Skeletal muscle satellite cell (primary cell): ENCODE measurements around the gene RPP21.

Experiments
- H3K27me3 ChIP-seq: 2 replicates; pipeline ENCODE4 v1.7.0; 2013; ENCODE audit warnings: low read length; ENCODE audit not compliant: control insufficient read depth, insufficient read depth
- H3K36me3 ChIP-seq: 2 replicates; pipeline ENCODE4 v1.7.0; 2013; ENCODE audit warnings: mild to moderate bottlenecking, control low read depth, low read length; ENCODE audit not compliant: insufficient read depth
- H3K4me1 ChIP-seq: 2 replicates; pipeline ENCODE4 v1.7.0; 2013; ENCODE audit warnings: low read length; ENCODE audit not compliant: control insufficient read depth, insufficient read depth
- H3K4me2 ChIP-seq: 2 replicates; pipeline ENCODE4 v1.7.0; 2013; ENCODE audit warnings: mild to moderate bottlenecking, low read length
- H3K4me3 ChIP-seq: 2 replicates; pipeline ENCODE4 v1.7.0; 2013; ENCODE audit warnings: low read length
- H3K9ac ChIP-seq: 2 replicates; pipeline ENCODE4 v1.7.0; 2013; ENCODE audit warnings: mild to moderate bottlenecking, low read depth, low read length, moderate library complexity
- H3K9me3 ChIP-seq: replicated peaks from 2 replicates; pipeline ENCODE4 v1.7.0; 2013; ENCODE audit warnings: mild to moderate bottlenecking, control low read depth, low read length

RPP21 gene

DNA sequence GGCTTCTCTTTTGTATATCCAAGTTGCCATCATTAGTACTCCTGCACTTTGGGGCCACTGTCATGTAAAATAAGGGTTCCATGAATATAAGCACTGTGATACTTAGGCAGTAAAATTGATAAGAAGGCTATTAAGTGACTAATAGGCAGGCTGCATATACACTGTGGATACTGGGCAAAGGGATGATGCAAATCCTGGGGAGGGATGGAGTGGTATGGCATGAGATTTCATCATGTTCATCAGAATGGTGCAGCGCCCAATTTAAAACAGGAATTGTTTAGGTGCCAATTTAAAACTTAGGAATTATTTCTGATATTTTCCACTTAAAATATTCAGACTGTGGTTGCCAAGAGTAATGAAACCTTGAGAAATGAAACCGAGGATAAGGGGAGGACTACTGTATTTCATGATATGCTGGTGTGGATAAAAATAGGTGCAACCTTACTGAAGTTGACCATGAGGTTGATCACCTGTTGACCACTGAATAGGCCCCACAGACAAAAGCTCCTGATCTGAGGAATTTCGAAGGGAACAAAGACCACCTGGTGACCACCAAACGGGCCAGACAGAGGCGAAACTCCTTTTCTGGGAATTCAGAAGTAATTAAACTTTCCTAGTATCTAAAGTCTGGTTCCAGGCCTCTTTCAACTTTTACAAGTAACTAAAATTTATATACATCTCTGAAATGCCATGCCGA is 23.1 kb upstream of the RPP21 start:
- Histone ChIP-seq H3K27me3 (no peaks in the 10 kb centered on the region), H3K9ac (no peak overlapping the region), H3K4me1 (peaks cover 40% of the 10 kb centered on the region), H3K4me2 (peak overlapping the region; percentile 77), H3K4me3 (peak overlapping the region; percentile 53), H3K9me3 (peaks cover 2% of the 10 kb centered on the region), H3K36me3 (no peaks in the 10 kb centered on the region)

GRCh38 chr6:30322527-30323501 is 22.1 kb upstream of the RPP21 start:
- peak overlapping the region; percentile 53 for H3K4me3 ChIP-seq
- no peaks in the 10 kb centered on the region for H3K27me3 ChIP-seq
- H3K36me3 ChIP-seq: no peaks in the 10 kb centered on the region
- H3K9ac ChIP-seq: peak overlapping the region; percentile 28
- peaks cover 44% of the 10 kb centered on the region for H3K4me1 ChIP-seq
- peak overlapping the region; percentile 77 for H3K4me2 ChIP-seq
- peaks cover 2% of the 10 kb centered on the region for H3K9me3 ChIP-seq

- no peak overlapping the region for H3K4me3 ChIP-seq
- H3K36me3 ChIP-seq: no peaks in the 10 kb centered on the region
- H3K4me1 ChIP-seq: peaks cover 44% of the 10 kb centered on the region
- H3K27me3 ChIP-seq: no peaks in the 10 kb centered on the region
- H3K9ac ChIP-seq: peak overlapping the region; percentile 28
- peaks cover 2% of the 10 kb centered on the region for H3K9me3 ChIP-seq
- peak overlapping the region; percentile 84 for H3K4me2 ChIP-seq
These were observed 21.1 kb upstream of the RPP21 start for GRCh38 chr6:30323806-30324205.

DNA sequence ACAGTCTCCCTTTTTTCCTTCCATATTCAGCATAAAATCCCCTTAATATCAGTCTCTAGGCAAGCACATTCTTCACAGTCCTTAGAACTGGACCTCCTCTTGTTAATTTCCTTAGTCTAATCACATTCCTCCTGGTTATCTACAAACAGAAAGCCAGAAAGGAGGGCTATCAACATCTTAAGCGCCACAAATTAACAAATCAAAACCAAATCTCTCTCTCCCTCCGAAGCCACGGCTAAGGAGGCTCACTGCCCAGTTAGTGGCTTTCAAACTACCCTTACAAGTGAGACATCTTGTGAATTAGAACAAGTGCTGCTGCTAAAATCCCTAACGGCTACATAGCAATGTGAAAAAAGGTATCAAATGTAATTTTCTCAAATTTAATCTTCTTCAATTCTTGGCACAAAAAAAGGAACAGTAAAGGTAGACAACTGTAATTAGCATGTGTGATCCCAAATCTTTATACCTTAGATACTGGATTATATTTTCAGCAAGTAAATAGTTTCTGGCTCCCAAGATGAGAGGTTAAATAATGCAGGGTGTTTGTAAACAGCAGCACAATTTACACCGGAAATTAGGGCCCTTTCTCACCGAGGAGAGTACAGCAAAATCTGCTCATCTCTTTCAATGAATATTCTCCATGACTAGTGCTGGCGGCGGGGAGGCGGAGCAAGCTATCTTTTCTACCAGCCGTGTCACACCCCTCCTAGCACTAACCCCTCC is 19.6 kb upstream of the RPP21 start:
- Histone ChIP-seq H3K27me3 (no peaks in the 10 kb centered on the region), H3K4me2 (peak overlapping the region; percentile 84), H3K9me3 (peaks cover 2% of the 10 kb centered on the region), H3K36me3 (peaks cover 12% of the 10 kb centered on the region), H3K9ac (peak overlapping the region; percentile 97), H3K4me1 (peaks cover 40% of the 10 kb centered on the region), H3K4me3 (peak overlapping the region; percentile 76)

GRCh38 chr6:30325873-30326525 is 19.0 kb upstream of the RPP21 start:
- Histone ChIP-seq H3K27me3 (no peaks in the 10 kb centered on the region), H3K4me3 (peak overlapping the region; percentile 76), H3K4me1 (peaks cover 40% of the 10 kb centered on the region), H3K9me3 (peaks cover 2% of the 10 kb centered on the region), H3K36me3 (peaks cover 17% of the 10 kb centered on the region), H3K4me2 (peak overlapping the region; percentile 84), H3K9ac (peak overlapping the region; percentile 97)

DNA sequence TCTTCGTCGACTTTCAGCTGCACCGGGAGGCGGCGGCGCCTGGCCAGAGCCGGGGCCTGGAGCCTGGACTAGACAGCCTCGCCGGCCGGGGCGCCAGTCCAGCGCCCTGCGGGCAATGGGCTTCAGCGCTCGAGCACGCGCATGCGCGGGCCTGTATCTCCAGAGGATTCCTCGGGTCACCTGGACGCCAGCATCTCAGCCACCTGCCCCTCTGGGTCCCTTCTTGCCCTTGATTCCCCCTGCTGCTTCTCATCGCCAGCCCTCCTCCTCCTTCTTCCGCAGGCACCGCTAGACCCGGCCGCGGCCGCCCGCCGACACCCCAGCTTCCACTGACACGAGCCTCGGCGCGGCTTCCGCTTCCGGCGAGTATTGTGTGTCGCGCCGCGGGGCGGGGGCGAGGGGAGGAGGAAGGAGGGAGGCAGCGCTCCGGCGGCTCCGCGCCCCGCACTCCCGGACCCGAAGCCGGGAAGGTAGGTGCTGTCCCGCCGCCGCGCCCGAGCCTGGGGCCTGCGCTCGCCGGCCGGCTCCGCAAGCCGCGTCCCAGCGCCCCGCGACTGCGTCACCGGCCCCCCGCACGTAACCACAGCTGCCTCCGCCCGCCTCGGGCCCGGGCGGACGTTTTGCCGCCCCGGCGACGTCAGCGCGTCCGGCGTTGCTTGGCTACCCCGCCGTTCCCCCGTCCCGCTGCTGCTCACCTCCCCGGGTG is 18.3 kb upstream of the RPP21 start, which contains the start of gene TRIM39:
Gene TRIM39 (plus strand): TSS at position 402 of the 706 bp plus-strand sequence. CDS start 2,391 bp downstream, outside the sequence.
- Histone ChIP-seq H3K4me1 (peaks cover 38% of the 10 kb centered on the region), H3K9me3 (peaks cover 2% of the 10 kb centered on the region), H3K36me3 (peaks cover 17% of the 10 kb centered on the region), H3K27me3 (no peaks in the 10 kb centered on the region), H3K4me3 (peak within 1 kb of the TSS; percentile 76), H3K9ac (peak within 1 kb of the TSS; percentile 97), H3K4me2 (peak within 1 kb of the TSS; percentile 84)

DNA sequence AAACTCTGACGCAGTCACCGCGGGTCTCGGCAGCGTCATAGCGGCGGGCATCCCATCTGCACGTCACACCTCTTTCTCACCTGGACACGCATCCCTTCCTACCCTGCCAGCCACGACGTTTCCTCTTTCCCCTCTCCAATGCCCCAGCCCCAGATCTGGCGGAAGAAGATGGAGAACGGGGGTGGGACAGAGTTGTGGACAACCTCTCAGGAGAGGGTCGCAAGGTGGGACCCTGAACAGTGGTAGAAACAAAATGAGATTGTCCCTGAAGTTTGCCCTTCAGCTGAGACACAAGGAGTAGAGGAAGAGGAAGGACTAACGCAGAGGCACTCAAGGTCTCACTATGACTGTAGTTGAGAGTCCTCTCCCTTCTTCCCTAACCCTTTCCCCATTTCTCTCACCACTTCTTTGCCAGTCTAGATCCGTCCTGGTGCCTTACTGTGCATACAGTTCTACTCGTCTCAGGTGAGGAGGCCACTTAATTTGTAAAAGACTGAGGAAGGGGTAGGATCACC is 17.7 kb upstream of the RPP21 start:
- Histone ChIP-seq H3K4me2 (peak overlapping the region; percentile 84), H3K4me3 (peak overlapping the region; percentile 76), H3K27me3 (no peaks in the 10 kb centered on the region), H3K36me3 (peaks cover 20% of the 10 kb centered on the region), H3K4me1 (peaks cover 32% of the 10 kb centered on the region), H3K9ac (peak overlapping the region; percentile 97), H3K9me3 (peaks cover 1% of the 10 kb centered on the region)

GRCh38 chr6:30328397-30328796 is 16.6 kb upstream of the RPP21 start:
- no peak overlapping the region for H3K4me3 ChIP-seq

GRCh38 chr6:30329331-30329730 is 15.6 kb upstream of the RPP21 start:
- Histone ChIP-seq H3K4me3 (no peak overlapping the region), H3K27me3 (no peaks in the 10 kb centered on the region), H3K9ac (no peak overlapping the region), H3K4me1 (peaks cover 14% of the 10 kb centered on the region), H3K9me3 (no peaks in the 10 kb centered on the region), H3K36me3 (peaks cover 25% of the 10 kb centered on the region), H3K4me2 (no peak overlapping the region)

More at GRCh38 chr6:30328397-30328796, 16.6 kb upstream of the RPP21 start:
- H3K4me2 ChIP-seq: no peak overlapping the region
- peaks cover 21% of the 10 kb centered on the region for H3K36me3 ChIP-seq
- no peak overlapping the region for H3K9ac ChIP-seq
- no peaks in the 10 kb centered on the region for H3K27me3 ChIP-seq
- H3K4me1 ChIP-seq: peaks cover 22% of the 10 kb centered on the region
- H3K9me3 ChIP-seq: no peaks in the 10 kb centered on the region

DNA sequence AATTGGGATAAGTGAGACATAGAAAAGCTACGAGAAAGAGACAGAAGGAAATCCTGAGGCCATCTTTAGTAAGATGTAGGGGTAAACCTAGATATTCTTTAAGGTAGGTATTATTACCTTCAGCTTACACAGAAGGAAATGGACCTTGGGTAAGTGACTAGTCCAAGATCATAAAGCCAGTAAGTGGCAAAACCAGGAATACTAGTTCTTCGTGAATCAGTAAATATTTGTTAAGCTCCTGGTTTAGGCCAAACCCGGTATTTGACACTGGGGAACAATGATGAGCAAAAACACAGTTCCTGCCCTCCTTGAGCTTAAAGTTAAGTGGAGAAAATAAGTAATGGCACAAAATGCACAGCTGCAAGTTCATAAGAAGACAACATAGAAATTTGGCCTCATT is 13.0 kb upstream of the RPP21 start:
- Histone ChIP-seq H3K4me1 (peaks cover 4% of the 10 kb centered on the region), H3K4me2 (no peak overlapping the region), H3K36me3 (peaks cover 43% of the 10 kb centered on the region), H3K27me3 (no peaks in the 10 kb centered on the region), H3K9ac (no peak overlapping the region), H3K9me3 (no peaks in the 10 kb centered on the region), H3K4me3 (no peak overlapping the region)
